K562 treated with DMSO at 1 percent for 4 hours (cell line): ENCODE data around the gene WDR7. TPM values are rescaled to one million over a fixed set of nuclear protein-coding genes. Genes with fewer than 3 reads are reported as not detected.

Experiments
- total RNA-seq: library from RNA; unstranded; fragments of 300-600 nt; gene quantifications from 2 replicates; pipeline ENCODE4 v1.2.3, GENCODE V29; 2022; ENCODE audit not compliant: insufficient read depth

The WDR7 gene
- 3.3 and 5.0 TPM in 2 replicates for total RNA-seq

DNA sequence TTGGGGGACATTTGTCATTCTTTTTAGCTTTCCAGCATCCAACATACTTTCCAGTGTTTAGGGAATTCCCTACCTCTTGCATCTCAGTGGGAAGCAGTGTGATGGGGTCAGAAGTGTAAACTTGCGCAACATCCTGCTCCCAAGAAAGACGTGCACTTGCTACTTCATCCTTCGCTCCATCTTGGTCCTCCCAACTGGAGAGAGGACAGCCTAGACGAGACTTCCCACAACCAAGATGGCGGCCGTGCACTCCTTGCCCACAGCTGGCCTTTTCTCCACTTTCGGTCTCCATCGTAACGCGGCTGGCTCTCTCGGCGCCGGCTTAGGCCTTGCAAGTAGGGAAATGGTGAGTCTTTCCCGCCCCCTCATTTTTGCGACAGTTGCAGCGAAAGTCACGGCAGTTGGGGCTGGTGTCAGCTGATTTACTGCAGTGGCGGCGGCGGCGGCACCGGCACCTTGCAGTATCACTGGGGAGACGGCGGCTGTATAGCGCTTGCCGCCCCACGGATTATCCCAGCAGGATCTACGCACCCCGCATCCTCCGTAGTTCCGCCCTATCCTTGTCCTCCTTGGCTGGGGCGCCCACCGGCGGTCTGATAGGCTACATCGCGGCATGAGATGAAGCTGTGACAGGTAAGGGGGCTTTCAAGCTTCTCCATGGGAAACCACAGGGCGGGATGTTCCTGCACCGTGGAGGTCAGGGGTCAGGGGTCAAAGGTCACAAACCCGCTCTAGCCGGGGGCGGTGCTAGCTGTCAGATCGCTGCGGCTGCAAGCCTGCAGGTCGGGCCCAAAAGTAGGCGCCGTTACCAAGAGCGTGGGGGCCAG lies at the start of gene WDR7:
Gene WDR7, plus strand, starts transcription at position 416 of the 827 bp plus-strand sequence. CDS start 21,157 bp downstream, outside the sequence.

GRCh38 chr18:56638232-56639103 lies 12.7 kb upstream of the WDR7 start, which contains the start of gene TXNL1:
TSS of gene TXNL1 (minus strand) at chr18:56638592. CDS start at chr18:56638440, 152 bp downstream.

Other genes with a start within 250 kb of the WDR7 start
- gene TXNL1, start 12.8 kb upstream of the WDR7 start, total RNA-seq: 26.0 and 26.1 TPM in 2 replicates